T-helper 2 cell treated with Interferon-gamma antibody and Interleukin-4, amounts not matched to agents 5 μg/mL and 100 μg/mL, for 36 hours (primary cell): ENCODE data around the gene TBC1D10B.

ENCODE experiments used
- DNase-seq: peaks from one replicate; pipeline ENCODE4 v3.0.0; 2021; ENCODE audit warnings: low spot score
- H3K27ac Mint-ChIP-seq: one replicate; pipeline ENCODE4 v1.8.0; 2021; ENCODE audit warnings: mild to moderate bottlenecking, mixed read lengths
- H3K27me3 Mint-ChIP-seq: one replicate; pipeline ENCODE4 v1.8.0; 2021; ENCODE audit warnings: low read depth, mixed read lengths
- H3K36me3 Mint-ChIP-seq: one replicate; pipeline ENCODE4 v1.8.0; 2021; ENCODE audit warnings: low read depth, mixed read lengths
- H3K4me1 Mint-ChIP-seq: one replicate; pipeline ENCODE4 v1.8.0; 2021; ENCODE audit warnings: low read depth, mixed read lengths
- H3K4me3 Mint-ChIP-seq: one replicate; pipeline ENCODE4 v1.8.0; 2022; ENCODE audit warnings: mild to moderate bottlenecking, moderate library complexity, mixed read lengths
- H3K9me3 Mint-ChIP-seq: one replicate; pipeline ENCODE4 v1.8.0; 2021; ENCODE audit warnings: mixed read lengths

Gene TBC1D10B

GRCh38 chr16:30370456-30371247 lies at the start of gene TBC1D10B:
TSS of gene TBC1D10B (minus strand) at chr16:30370494. CDS start at chr16:30370183, 311 bp downstream.
- H3K4me1 Mint-ChIP-seq, result peaks cover 32% of the 10 kb centered on the region
- peak; percentile 99 for DNase-seq
- peak within 1 kb of the TSS; percentile 91 for H3K27ac Mint-ChIP-seq
- H3K36me3 Mint-ChIP-seq, result peaks cover 17% of the 10 kb centered on the region
- H3K4me3 Mint-ChIP-seq, result peak within 1 kb of the TSS; percentile 90
- H3K27me3 Mint-ChIP-seq, result no peaks in the 10 kb centered on the region
- H3K9me3 Mint-ChIP-seq, result no peaks in the 10 kb centered on the region

GRCh38 chr16:30418350-30419181 lies 48.3 kb upstream of the TBC1D10B start:
- Mint-ChIP-seq H3K9me3 (no peaks in the 10 kb centered on the region), H3K36me3 (peaks cover 30% of the 10 kb centered on the region), H3K27ac (peak overlapping the region; percentile 75), H3K4me3 (peak overlapping the region; percentile 70), H3K27me3 (no peaks in the 10 kb centered on the region), H3K4me1 (peaks cover 28% of the 10 kb centered on the region)
- DNase-seq, result no peak

- Mint-ChIP-seq H3K9me3 (no peaks in the 10 kb centered on the region), H3K27ac (no peak overlapping the region), H3K27me3 (no peaks in the 10 kb centered on the region), H3K4me3 (peak overlapping the region; percentile 70), H3K36me3 (peaks cover 28% of the 10 kb centered on the region), H3K4me1 (peaks cover 28% of the 10 kb centered on the region)
- DNase-seq, result peak; percentile 91
Observed at GRCh38 chr16:30417529-30418349, 47.4 kb upstream of the TBC1D10B start.

- peaks cover 29% of the 10 kb centered on the region for H3K36me3 Mint-ChIP-seq
Observed at GRCh38 chr16:30416624-30417528, 46.6 kb upstream of the TBC1D10B start.

GRCh38 chr16:30416047-30416603 lies 45.8 kb upstream of the TBC1D10B start:
- Mint-ChIP-seq H3K4me1 (peaks cover 29% of the 10 kb centered on the region), H3K4me3 (no peak overlapping the region), H3K27ac (peak overlapping the region; percentile 24), H3K27me3 (no peaks in the 10 kb centered on the region), H3K9me3 (no peaks in the 10 kb centered on the region), H3K36me3 (peaks cover 25% of the 10 kb centered on the region)
- no peak for DNase-seq

More at GRCh38 chr16:30416624-30417528, 46.6 kb upstream of the TBC1D10B start:
- peak overlapping the region; percentile 64 for H3K27ac Mint-ChIP-seq
- H3K9me3 Mint-ChIP-seq, result no peaks in the 10 kb centered on the region
- H3K4me3 Mint-ChIP-seq, result peak overlapping the region; percentile 8
- H3K27me3 Mint-ChIP-seq, result no peaks in the 10 kb centered on the region
- H3K4me1 Mint-ChIP-seq, result peaks cover 29% of the 10 kb centered on the region
- no peak for DNase-seq

GRCh38 chr16:30414159-30414558 lies 43.9 kb upstream of the TBC1D10B start:
- Mint-ChIP-seq H3K27ac (peak overlapping the region; percentile 40), H3K4me3 (no peak overlapping the region), H3K4me1 (peaks cover 31% of the 10 kb centered on the region), H3K9me3 (no peaks in the 10 kb centered on the region), H3K27me3 (no peaks in the 10 kb centered on the region), H3K36me3 (peaks cover 18% of the 10 kb centered on the region)
- DNase-seq, result no peak

- peaks cover 27% of the 10 kb centered on the region for H3K4me1 Mint-ChIP-seq
- H3K36me3 Mint-ChIP-seq, result peaks cover 18% of the 10 kb centered on the region
- H3K4me3 Mint-ChIP-seq, result no peak overlapping the region
- H3K9me3 Mint-ChIP-seq, result no peaks in the 10 kb centered on the region
- H3K27me3 Mint-ChIP-seq, result no peaks in the 10 kb centered on the region
- DNase-seq, result no peak
- H3K27ac Mint-ChIP-seq, result peak overlapping the region; percentile 40
Observed at GRCh38 chr16:30413112-30413806, 43.0 kb upstream of the TBC1D10B start.

- DNase-seq, result peak; percentile 84
- Mint-ChIP-seq H3K27ac (no peak overlapping the region), H3K36me3 (peaks cover 13% of the 10 kb centered on the region), H3K4me3 (peak overlapping the region; percentile 42), H3K9me3 (no peaks in the 10 kb centered on the region), H3K4me1 (peaks cover 16% of the 10 kb centered on the region), H3K27me3 (no peaks in the 10 kb centered on the region)
Observed at GRCh38 chr16:30409125-30410060, 39.1 kb upstream of the TBC1D10B start.

GRCh38 chr16:30407804-30408534 lies 37.7 kb upstream of the TBC1D10B start:
- Mint-ChIP-seq H3K36me3 (peaks cover 8% of the 10 kb centered on the region), H3K4me3 (peak overlapping the region; percentile 78), H3K4me1 (peaks cover 16% of the 10 kb centered on the region), H3K27me3 (no peaks in the 10 kb centered on the region), H3K27ac (peak overlapping the region; percentile 73), H3K9me3 (no peaks in the 10 kb centered on the region)
- no peak for DNase-seq

GRCh38 chr16:30407102-30407803 lies 37.0 kb upstream of the TBC1D10B start, which contains the start of gene ZNF771:
TSS of gene ZNF771 (plus strand) at chr16:30407606. CDS start at chr16:30408054, 448 bp downstream.
- peak within 1 kb of the TSS; percentile 100 for H3K4me3 Mint-ChIP-seq
- peaks cover 8% of the 10 kb centered on the region for H3K36me3 Mint-ChIP-seq
- DNase-seq, result peak; percentile 86
- H3K27ac Mint-ChIP-seq, result peak within 1 kb of the TSS; percentile 99
- H3K4me1 Mint-ChIP-seq, result peaks cover 16% of the 10 kb centered on the region
- no peaks in the 10 kb centered on the region for H3K9me3 Mint-ChIP-seq
- H3K27me3 Mint-ChIP-seq, result no peaks in the 10 kb centered on the region
